Activated T-cell treated with anti-CD3 and anti-CD28 coated beads, Interleukin-2, amount 50 U/mL, for 4 hours (primary cell): Measurements from ENCODE around the gene TSPAN13. TPM values are rescaled to one million over a fixed set of nuclear protein-coding genes. Genes with fewer than 3 reads are reported as not detected.

ENCODE experiments used
- ATAC-seq, 2 donors: fragments of 200-7000 bp; cut with Tn5 transposase; one replicate each; pipeline ENCODE4 v1.10.0; 2021
- DNase-seq: peaks from one replicate; pipeline ENCODE4 v3.0.0-alpha.2; 2020
- H3K27me3 Mint-ChIP-seq: one replicate; pipeline ENCODE4 v1.8.0; 2021; ENCODE audit warnings: low read depth, mixed read lengths
- H3K36me3 Mint-ChIP-seq: one replicate; pipeline ENCODE4 v1.8.0; 2022; ENCODE audit warnings: mixed read lengths; ENCODE audit not compliant: insufficient read depth
- H3K4me1 Mint-ChIP-seq: one replicate; pipeline ENCODE4 v1.8.0; 2021; ENCODE audit warnings: low read depth, mixed read lengths
- H3K4me3 Mint-ChIP-seq: one replicate; pipeline ENCODE4 v1.8.0; 2021; ENCODE audit warnings: mild to moderate bottlenecking, moderate library complexity, mixed read lengths
- H3K9me3 Mint-ChIP-seq: one replicate; pipeline ENCODE4 v1.8.0; 2021; ENCODE audit warnings: mixed read lengths
- total RNA-seq, 3 donors: library from RNA; stranded (reverse); gene quantifications; one replicate each; pipeline ENCODE4 v1.2.1, GENCODE V29; 2021

Gene TSPAN13
- total RNA-seq, 3 donors from 2014 or later: 3.5 to 4.7 (median 4.0) TPM

DNA sequence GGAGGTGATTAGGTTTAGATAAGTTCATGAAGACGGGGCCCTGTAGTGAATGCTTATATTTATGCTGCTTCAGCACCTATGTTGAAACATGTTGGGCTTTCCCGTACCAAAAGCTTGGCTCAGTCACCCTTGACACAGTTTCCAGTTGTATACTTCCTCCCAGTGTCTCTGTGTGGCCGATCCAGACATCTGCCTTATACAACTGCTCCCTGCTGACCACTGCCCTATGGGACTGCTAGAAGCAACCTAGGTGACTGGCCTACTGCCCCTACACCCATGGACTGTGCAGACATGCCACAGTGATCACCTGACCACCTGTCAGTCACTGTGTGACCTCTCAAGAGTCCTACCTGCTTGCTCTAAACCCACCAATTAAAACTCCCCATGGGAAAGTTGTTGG lies 22.6 kb upstream of the TSPAN13 start:
- H3K36me3 Mint-ChIP-seq: peaks cover 3% of the 10 kb centered on the region
- no peak for DNase-seq
- no peaks in the 10 kb centered on the region for H3K27me3 Mint-ChIP-seq
- no peak overlapping the region for H3K4me3 Mint-ChIP-seq
- peaks cover 4% of the 10 kb centered on the region for H3K4me1 Mint-ChIP-seq
- no peak for ATAC-seq
- H3K9me3 Mint-ChIP-seq: no peaks in the 10 kb centered on the region

DNA sequence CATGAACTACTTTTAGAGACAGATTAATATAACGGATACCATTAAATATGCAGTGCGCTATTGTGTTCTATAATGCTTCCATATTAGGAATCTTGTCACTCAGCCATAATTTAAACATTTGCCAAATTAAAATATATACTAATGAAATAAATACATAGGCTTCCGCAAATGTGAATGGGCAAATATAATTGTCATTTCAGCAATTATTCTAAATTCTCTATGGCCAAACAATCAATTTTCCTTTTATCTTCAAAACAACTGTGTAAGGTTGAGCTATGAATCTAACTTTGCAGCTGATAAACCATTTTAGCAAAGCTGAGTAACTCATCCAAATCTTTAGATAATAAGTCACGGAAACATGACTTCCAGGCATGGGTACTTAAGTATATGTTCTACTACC lies 20.7 kb upstream of the TSPAN13 start:
- no peaks in the 10 kb centered on the region for H3K9me3 Mint-ChIP-seq

GRCh38 chr7:16734148-16734726 lies 19.3 kb upstream of the TSPAN13 start:
- no peak for ATAC-seq
- Mint-ChIP-seq H3K4me3 (no peak overlapping the region), H3K9me3 (no peaks in the 10 kb centered on the region), H3K4me1 (peaks cover 4% of the 10 kb centered on the region), H3K27me3 (no peaks in the 10 kb centered on the region), H3K36me3 (no peaks in the 10 kb centered on the region)
- no peak for DNase-seq

More for the DNA sequence above, 20.7 kb upstream of the TSPAN13 start:
- Mint-ChIP-seq H3K36me3 (peaks cover 3% of the 10 kb centered on the region), H3K4me1 (peaks cover 4% of the 10 kb centered on the region), H3K4me3 (no peak overlapping the region), H3K27me3 (no peaks in the 10 kb centered on the region)
- DNase-seq (no peak), ATAC-seq (no peak)

GRCh38 chr7:16735020-16735419 lies 18.5 kb upstream of the TSPAN13 start:
- peaks cover 4% of the 10 kb centered on the region for H3K4me1 Mint-ChIP-seq
- DNase-seq (no peak), ATAC-seq (no peak)
- no peak overlapping the region for H3K4me3 Mint-ChIP-seq
- no peaks in the 10 kb centered on the region for H3K27me3 Mint-ChIP-seq
- no peaks in the 10 kb centered on the region for H3K9me3 Mint-ChIP-seq
- H3K36me3 Mint-ChIP-seq: no peaks in the 10 kb centered on the region

GRCh38 chr7:16738011-16738688 lies 15.4 kb upstream of the TSPAN13 start:
- no peaks in the 10 kb centered on the region for H3K36me3 Mint-ChIP-seq
- no peaks in the 10 kb centered on the region for H3K9me3 Mint-ChIP-seq
- DNase-seq: no peak
- H3K27me3 Mint-ChIP-seq: no peaks in the 10 kb centered on the region
- no peak for ATAC-seq
- H3K4me1 Mint-ChIP-seq: peaks cover 4% of the 10 kb centered on the region
- H3K4me3 Mint-ChIP-seq: no peak overlapping the region

DNA sequence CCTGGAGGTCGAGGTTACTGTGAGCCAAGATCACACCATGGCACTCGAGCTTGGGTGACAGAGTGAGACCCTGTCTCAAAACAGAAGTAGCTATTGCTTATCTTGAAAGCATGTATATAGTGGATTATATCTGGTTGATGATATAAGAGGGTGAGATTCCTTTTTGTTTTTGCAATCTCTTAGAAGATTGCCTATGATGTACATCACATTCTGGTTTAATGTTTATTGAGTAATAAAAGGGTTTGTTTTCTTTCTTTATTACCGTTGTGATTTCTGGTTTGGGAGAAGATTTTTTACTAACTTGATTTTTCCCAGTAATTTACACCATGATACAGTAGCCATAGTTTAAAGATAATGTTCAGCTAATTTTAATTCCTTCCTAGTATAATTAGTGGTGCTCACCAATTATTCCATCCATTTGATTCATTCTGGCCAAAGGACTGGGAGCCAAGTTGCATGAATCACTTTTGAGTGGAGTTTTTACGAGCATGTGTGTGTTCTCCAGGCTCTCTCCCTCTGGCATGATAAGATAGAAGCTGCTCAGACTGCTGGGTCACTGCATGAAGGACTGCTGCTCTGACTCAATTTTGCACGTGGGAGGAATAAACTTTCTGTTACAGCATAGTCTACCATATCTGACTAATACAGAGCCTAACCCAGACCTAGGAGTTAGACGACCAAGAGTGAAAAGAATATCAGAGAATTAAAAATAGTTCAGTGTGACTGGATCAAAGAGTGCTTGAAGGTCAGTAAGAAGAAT lies 13.5 kb upstream of the TSPAN13 start:
- no peak overlapping the region for H3K4me3 Mint-ChIP-seq
- no peaks in the 10 kb centered on the region for H3K36me3 Mint-ChIP-seq
- H3K9me3 Mint-ChIP-seq: no peaks in the 10 kb centered on the region
- ATAC-seq (peak; percentile 53 to 89), DNase-seq (no peak)
- H3K4me1 Mint-ChIP-seq: no peaks in the 10 kb centered on the region
- H3K27me3 Mint-ChIP-seq: no peaks in the 10 kb centered on the region

DNA sequence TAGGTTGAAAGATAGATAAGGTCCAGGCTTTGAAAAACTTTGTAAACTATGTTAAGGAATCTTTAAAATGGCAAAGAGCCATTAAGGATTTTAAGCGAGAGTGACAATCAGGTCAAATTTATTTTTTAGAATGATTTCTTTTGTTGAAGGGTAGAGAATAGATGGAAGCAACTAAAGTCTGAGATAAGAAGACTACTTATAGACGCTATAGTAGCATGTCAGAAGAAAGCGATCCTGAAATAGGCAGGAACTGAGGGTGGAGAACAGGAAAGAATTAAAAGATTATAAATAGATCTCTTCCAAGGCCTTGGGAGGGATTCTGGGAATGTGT lies 13.0 kb upstream of the TSPAN13 start:
- no peak overlapping the region for H3K4me3 Mint-ChIP-seq
- H3K36me3 Mint-ChIP-seq: no peaks in the 10 kb centered on the region
- no peak for ATAC-seq
- no peaks in the 10 kb centered on the region for H3K9me3 Mint-ChIP-seq
- no peaks in the 10 kb centered on the region for H3K4me1 Mint-ChIP-seq
- H3K27me3 Mint-ChIP-seq: no peaks in the 10 kb centered on the region
- DNase-seq: no peak

- Mint-ChIP-seq H3K4me1 (no peaks in the 10 kb centered on the region), H3K4me3 (no peak overlapping the region), H3K36me3 (no peaks in the 10 kb centered on the region), H3K27me3 (no peaks in the 10 kb centered on the region), H3K9me3 (no peaks in the 10 kb centered on the region)
- DNase-seq: no peak
- ATAC-seq: no peak
Measured at GRCh38 chr7:16740996-16741395, 12.6 kb upstream of the TSPAN13 start.

DNA sequence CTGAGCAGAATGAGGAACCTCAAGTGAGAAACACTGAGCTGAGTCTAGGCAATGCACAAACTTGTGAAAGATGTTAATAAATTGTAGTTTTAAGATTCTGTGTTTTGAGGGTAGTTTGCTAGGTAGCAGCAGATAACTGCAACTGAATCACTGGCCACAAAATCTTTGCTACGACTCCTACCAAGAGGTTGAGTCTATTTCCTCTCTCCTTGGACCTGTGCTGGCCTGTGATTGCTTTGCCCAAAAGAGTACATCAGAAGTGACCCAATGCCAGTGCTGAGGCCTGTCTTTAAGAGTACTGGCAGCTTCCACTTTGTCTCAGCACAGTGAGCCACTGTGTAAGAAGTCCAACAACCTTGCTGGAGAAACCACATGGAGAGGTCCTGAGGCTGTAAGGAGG lies 11.9 kb upstream of the TSPAN13 start:
- Mint-ChIP-seq H3K4me1 (no peaks in the 10 kb centered on the region), H3K4me3 (no peak overlapping the region), H3K9me3 (no peaks in the 10 kb centered on the region), H3K36me3 (no peaks in the 10 kb centered on the region), H3K27me3 (no peaks in the 10 kb centered on the region)
- ATAC-seq (no peak), DNase-seq (no peak)

DNA sequence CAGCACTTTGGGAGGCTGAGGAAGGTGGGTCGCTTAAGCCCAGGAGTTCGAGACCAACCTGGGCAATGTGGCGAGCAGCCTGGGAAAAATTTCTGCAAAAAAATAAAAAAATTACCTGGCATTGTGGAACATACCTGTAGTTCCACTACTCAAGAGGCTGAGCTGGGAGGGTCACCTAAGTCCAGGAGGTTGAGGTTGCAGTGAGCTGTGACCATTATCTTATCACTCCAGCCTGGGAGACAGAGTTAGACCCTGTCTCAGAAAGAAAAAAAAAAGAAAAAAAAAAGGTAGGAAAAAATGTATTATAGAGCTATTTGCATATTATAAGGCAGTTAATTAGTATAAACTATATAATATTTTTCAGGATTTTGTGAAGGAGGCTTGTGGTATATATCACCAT lies 11.0 kb upstream of the TSPAN13 start:
- ATAC-seq (no peak), DNase-seq (no peak)
- H3K27me3 Mint-ChIP-seq: no peaks in the 10 kb centered on the region
- H3K4me3 Mint-ChIP-seq: no peak overlapping the region
- no peaks in the 10 kb centered on the region for H3K36me3 Mint-ChIP-seq
- no peaks in the 10 kb centered on the region for H3K4me1 Mint-ChIP-seq
- H3K9me3 Mint-ChIP-seq: no peaks in the 10 kb centered on the region

DNA sequence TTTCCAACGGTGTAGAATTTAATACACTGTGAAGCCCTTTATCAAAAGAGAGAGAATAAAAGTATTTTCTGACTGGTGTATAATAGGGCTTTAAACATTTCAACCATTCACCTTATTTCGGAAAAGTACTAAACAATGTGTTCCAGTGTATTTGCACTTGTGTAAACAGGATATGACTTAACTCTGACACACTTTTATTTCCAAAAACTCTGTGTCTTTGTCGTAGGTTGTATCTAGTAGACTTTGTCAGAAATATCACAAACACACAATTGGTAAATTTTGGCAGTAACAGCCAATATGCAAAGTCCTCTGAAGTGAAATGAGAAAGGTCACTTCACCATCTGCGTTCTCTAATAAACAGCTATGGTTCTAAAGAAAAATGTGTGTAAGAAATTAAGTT lies 10.3 kb upstream of the TSPAN13 start:
- no peak for ATAC-seq
- no peaks in the 10 kb centered on the region for H3K4me1 Mint-ChIP-seq
- no peaks in the 10 kb centered on the region for H3K36me3 Mint-ChIP-seq
- H3K4me3 Mint-ChIP-seq: no peak overlapping the region
- H3K9me3 Mint-ChIP-seq: no peaks in the 10 kb centered on the region
- no peak for DNase-seq
- no peaks in the 10 kb centered on the region for H3K27me3 Mint-ChIP-seq

- ATAC-seq (no peak), DNase-seq (no peak)
- no peaks in the 10 kb centered on the region for H3K9me3 Mint-ChIP-seq
- peaks cover 6% of the 10 kb centered on the region for H3K27me3 Mint-ChIP-seq
- no peaks in the 10 kb centered on the region for H3K4me1 Mint-ChIP-seq
- H3K36me3 Mint-ChIP-seq: no peaks in the 10 kb centered on the region
- no peak overlapping the region for H3K4me3 Mint-ChIP-seq
Measured at GRCh38 chr7:16744518-16745250, 8.9 kb upstream of the TSPAN13 start.

DNA sequence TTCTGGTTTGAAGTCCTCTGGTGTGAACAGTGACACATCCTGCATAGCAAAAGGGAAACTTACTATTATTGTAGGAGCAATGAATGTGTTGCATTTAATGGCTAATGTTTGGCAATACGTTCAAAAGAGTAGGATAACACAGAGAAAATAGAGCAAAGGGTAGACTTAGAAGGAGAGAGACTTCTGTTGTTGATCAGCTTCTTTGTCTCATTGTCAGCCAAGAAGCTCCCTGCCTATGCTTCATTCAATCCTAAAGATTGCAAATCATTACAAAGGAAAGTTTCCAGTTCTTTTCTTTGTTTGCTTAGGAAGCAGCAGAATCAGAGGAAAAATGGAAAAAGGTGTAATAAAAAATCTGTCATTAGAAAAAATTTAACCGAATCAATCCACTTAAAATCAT lies 7.9 kb upstream of the TSPAN13 start:
- H3K36me3 Mint-ChIP-seq: no peaks in the 10 kb centered on the region
- peaks cover 6% of the 10 kb centered on the region for H3K27me3 Mint-ChIP-seq
- no peaks in the 10 kb centered on the region for H3K9me3 Mint-ChIP-seq
- ATAC-seq (no peak), DNase-seq (no peak)
- no peak overlapping the region for H3K4me3 Mint-ChIP-seq
- no peaks in the 10 kb centered on the region for H3K4me1 Mint-ChIP-seq

GRCh38 chr7:16747102-16747501 lies 6.5 kb upstream of the TSPAN13 start:
- peaks cover 6% of the 10 kb centered on the region for H3K27me3 Mint-ChIP-seq

More at GRCh38 chr7:16747102-16747501, 6.5 kb upstream of the TSPAN13 start:
- ATAC-seq (no peak), DNase-seq (no peak)
- no peaks in the 10 kb centered on the region for H3K9me3 Mint-ChIP-seq
- no peaks in the 10 kb centered on the region for H3K36me3 Mint-ChIP-seq
- H3K4me3 Mint-ChIP-seq: no peak overlapping the region
- no peaks in the 10 kb centered on the region for H3K4me1 Mint-ChIP-seq
